ENCODE measurements around the gene ZNF566. TPM values are rescaled to one million over a fixed set of nuclear protein-coding genes. Genes with fewer than 3 reads are reported as not detected.
A peak's percentile ranks its signal among the peaks of the same experiment; 100 is the strongest.

The ZNF566 gene
- total and polyA plus RNA-seq, 2 of the 13 experiments (the other 11 are each of a cell fraction or from before 2014, with no cell fraction given) = 4.8 to 13.7 TPM

- TF ChIP-seq ZNF75D (CRISPR knock-in tag; IDR thresholded peaks at IDR 0.05; ENCODE audit: borderline replicate concordance) = no peak
- no peak for TF ChIP-seq CSRNP1 (CRISPR knock-in tag; IDR thresholded peaks at IDR 0.05)
- TF ChIP-seq NFAT5 (CRISPR knock-in tag; IDR thresholded peaks at IDR 0.05) = no peak
- TF ChIP-seq XRCC5 (optimal IDR thresholded peaks at IDR 0.05; ENCODE audit: low read length) = peak; percentile 1
- TF ChIP-seq NR2F6 (IDR thresholded peaks at IDR 0.05) = no peak
- TF ChIP-seq NR2F6 (CRISPR knock-in tag; IDR thresholded peaks at IDR 0.05) = no peak
- TF ChIP-seq ZNF263 (CRISPR knock-in tag; IDR thresholded peaks at IDR 0.05) = peak; percentile 96
- TF ChIP-seq ZFP37 (CRISPR knock-in tag; IDR thresholded peaks at IDR 0.05; ENCODE audit: borderline replicate concordance) = peak; percentile 56; the same call in 1 of the 2 replicates
- no peak for TF ChIP-seq ZSCAN25 (CRISPR knock-in tag; IDR thresholded peaks at IDR 0.05)
- TF ChIP-seq SNAI1 (CRISPR knock-in tag; IDR thresholded peaks at IDR 0.05; ENCODE audit: borderline replicate concordance) = no peak
- 0 out of 2 replicates have a peak, but pooled peaks have one; percentile 46 for TF ChIP-seq ZNF431 (CRISPR knock-in tag; IDR thresholded peaks at IDR 0.05; ENCODE audit: borderline replicate concordance, low read depth)
- TF ChIP-seq BORCS8-MEF2B (CRISPR knock-in tag; IDR thresholded peaks at IDR 0.05) = peak; percentile 48; the same call in 1 of the 2 replicates
- TF ChIP-seq ZNF296 (CRISPR knock-in tag; conservative IDR thresholded peaks at IDR 0.05) = 0 out of 2 replicates have a peak, but pooled peaks have one; percentile 10
Observed at GRCh38 chr19:36528921-36529518, 39.7 kb upstream of the ZNF566 start (continued).
